ENCODE data around the gene LRP4.

The LRP4 gene

GRCh38 chr11:46850829-46851380 lies 67.4 kb downstream of the LRP4 start:
- no peak for TF ChIP-seq TOX (CRISPR knock-in tag; IDR thresholded peaks at IDR 0.05; ENCODE audit: borderline replicate concordance)
- no peak for TF ChIP-seq ESRRG (CRISPR knock-in tag; IDR thresholded peaks at IDR 0.05)
- TF ChIP-seq ZNF8 (CRISPR knock-in tag; IDR thresholded peaks at IDR 0.05), result no peak
- no peak for TF ChIP-seq ZFP3 (CRISPR knock-in tag; IDR thresholded peaks at IDR 0.05)
- TF ChIP-seq POU6F1 (CRISPR knock-in tag; IDR thresholded peaks at IDR 0.05; ENCODE audit: borderline replicate concordance, low read depth), result no peak
- TF ChIP-seq BACH2 (CRISPR knock-in tag; IDR thresholded peaks at IDR 0.05; ENCODE audit: borderline replicate concordance), result no peak
- TF ChIP-seq OSR1 (CRISPR knock-in tag; IDR thresholded peaks at IDR 0.05), result no peak
- TF ChIP-seq RARB (CRISPR knock-in tag; IDR thresholded peaks at IDR 0.05), result no peak
- TF ChIP-seq ZFP30 (CRISPR knock-in tag; IDR thresholded peaks at IDR 0.05), result no peak
- no peak for TF ChIP-seq TSHZ2 (CRISPR knock-in tag; IDR thresholded peaks at IDR 0.05)
- no peak for TF ChIP-seq SNAI2 (CRISPR knock-in tag; IDR thresholded peaks at IDR 0.05)

GRCh38 chr11:46849631-46850030 lies 68.7 kb downstream of the LRP4 start:
- TF ChIP-seq TCF4 (CRISPR knock-in tag; IDR thresholded peaks at IDR 0.05; ENCODE audit: borderline replicate concordance) (no peak), ZNF70 (CRISPR knock-in tag; IDR thresholded peaks at IDR 0.05) (no peak), SNAI2 (CRISPR knock-in tag; IDR thresholded peaks at IDR 0.05) (no peak), ARNTL (CRISPR knock-in tag; IDR thresholded peaks at IDR 0.05; ENCODE audit: borderline replicate concordance, low read depth) (no peak), BACH2 (CRISPR knock-in tag; IDR thresholded peaks at IDR 0.05; ENCODE audit: borderline replicate concordance) (no peak), ESRRG (CRISPR knock-in tag; IDR thresholded peaks at IDR 0.05) (no peak), CSRNP3 (CRISPR knock-in tag; IDR thresholded peaks at IDR 0.05) (no peak)
- ATAC-seq, result no peak

More at GRCh38 chr11:46850829-46851380, 67.4 kb downstream of the LRP4 start:
- no peak for ATAC-seq

GRCh38 chr11:46846510-46846830 lies 71.9 kb downstream of the LRP4 start:
- TF ChIP-seq RARB (CRISPR knock-in tag; IDR thresholded peaks at IDR 0.05), result no peak
- TF ChIP-seq TCF4 (CRISPR knock-in tag; IDR thresholded peaks at IDR 0.05; ENCODE audit: borderline replicate concordance), result 0 out of 2 replicates have a peak, but pooled peaks have one; percentile 11

GRCh38 chr11:46845740-46846509 lies 72.4 kb downstream of the LRP4 start, which contains the start of gene CKAP5:
Gene CKAP5 (minus strand): TSS chr11:46846280. CDS start chr11:46821231, 25,049 bp downstream.
- peak; percentile 25; the same call in 1 of the 2 replicates for TF ChIP-seq TSHZ2 (CRISPR knock-in tag; IDR thresholded peaks at IDR 0.05)
- TF ChIP-seq ZNF8 (CRISPR knock-in tag; IDR thresholded peaks at IDR 0.05), result no peak
- ATAC-seq, result peak; percentile 98

More at GRCh38 chr11:46846510-46846830, 71.9 kb downstream of the LRP4 start:
- ATAC-seq, result peak; percentile 51

GRCh38 chr11:46845440-46845739 lies 73.0 kb downstream of the LRP4 start:
- TF ChIP-seq PATZ1 (CRISPR knock-in tag; IDR thresholded peaks at IDR 0.05; ENCODE audit: borderline replicate concordance) (no peak), CREB5 (CRISPR knock-in tag; IDR thresholded peaks at IDR 0.05; ENCODE audit: low read depth) (no peak), PPARA (CRISPR knock-in tag; IDR thresholded peaks at IDR 0.05; ENCODE audit: borderline replicate concordance) (no peak), CSDC2 (CRISPR knock-in tag; IDR thresholded peaks at IDR 0.05) (no peak), ZNF565 (CRISPR knock-in tag; conservative IDR thresholded peaks at IDR 0.05; ENCODE audit: low read depth) (no peak), ZFP3 (CRISPR knock-in tag; IDR thresholded peaks at IDR 0.05) (no peak), ZNF70 (CRISPR knock-in tag; IDR thresholded peaks at IDR 0.05) (no peak)
- peak; percentile 3; the same call in 1 of the 3 replicates for ATAC-seq
